COLO829 (cell line): ENCODE results near the gene RAPGEF5.
A peak's percentile ranks its signal among the peaks of the same experiment; 100 is the strongest.

Experiments
- DNase-seq: peaks from one replicate; pipeline ENCODE4 v3.0.0; 2012; ENCODE audit warnings: low spot score

RAPGEF5 gene

DNA sequence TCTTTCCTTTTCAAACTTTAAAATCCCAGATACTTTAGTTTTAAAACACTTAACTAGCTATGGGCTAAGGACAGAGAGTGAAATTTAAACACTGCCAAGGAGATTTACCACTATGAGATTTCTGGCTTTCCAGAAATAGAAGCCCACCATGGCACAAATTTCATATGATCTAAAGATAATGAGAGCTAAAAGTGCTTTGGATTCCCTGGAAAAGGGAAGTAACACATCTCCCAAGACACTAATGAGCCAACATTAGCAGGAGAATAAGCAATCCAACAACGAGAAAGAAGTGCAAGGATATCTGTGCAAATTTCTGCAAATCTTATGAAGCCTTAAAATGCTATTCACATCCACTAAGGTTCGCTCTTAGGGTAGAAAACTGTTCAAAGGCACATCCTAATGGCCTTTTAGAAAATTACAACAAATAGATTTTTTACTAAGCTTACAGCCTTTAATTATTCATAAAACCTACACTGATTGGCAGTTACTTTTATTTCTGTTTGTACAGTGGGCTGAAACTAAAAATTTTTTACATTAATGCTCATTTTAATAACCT is 100.3 kb downstream of the RAPGEF5 start:
- no peak for DNase-seq

DNA sequence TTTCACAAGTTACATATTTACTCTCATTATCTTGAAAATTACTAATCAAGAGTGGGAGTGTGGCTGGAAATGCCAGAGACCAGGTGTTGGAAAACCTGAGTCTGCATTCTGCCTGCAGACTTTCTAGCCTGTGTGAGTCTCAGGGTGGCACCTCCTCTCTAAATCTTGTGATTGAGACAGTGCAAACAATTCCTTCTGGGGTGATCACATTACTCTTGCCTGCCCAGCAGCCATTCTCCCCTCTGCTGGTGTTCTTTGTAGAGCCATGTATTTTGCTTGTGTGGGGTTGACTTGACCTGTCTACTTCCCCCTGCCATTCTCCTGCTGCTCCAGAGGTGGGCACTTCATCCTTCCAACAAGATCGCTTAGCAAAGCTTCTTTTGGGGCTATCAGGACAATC is 101.1 kb downstream of the RAPGEF5 start:
- no peak for DNase-seq

DNA sequence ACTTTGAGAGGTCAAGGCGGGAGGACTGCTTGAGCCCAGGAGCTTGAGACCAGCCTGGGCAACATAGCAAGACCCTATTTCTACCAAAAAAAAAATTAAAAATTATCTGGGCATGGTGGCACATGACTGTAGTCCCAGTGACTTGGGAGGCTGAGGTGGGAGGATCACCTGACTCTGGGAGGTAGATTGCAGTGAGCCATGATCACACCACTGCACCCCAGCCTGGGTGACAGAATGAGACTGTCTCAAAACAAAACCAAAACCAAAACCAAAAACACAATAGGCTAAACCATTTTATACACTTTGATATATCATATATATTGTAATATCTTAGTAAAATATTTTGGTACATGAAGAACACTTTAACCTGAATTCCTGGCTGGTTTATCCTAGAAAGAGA is 101.6 kb downstream of the RAPGEF5 start:
- no peak for DNase-seq

DNA sequence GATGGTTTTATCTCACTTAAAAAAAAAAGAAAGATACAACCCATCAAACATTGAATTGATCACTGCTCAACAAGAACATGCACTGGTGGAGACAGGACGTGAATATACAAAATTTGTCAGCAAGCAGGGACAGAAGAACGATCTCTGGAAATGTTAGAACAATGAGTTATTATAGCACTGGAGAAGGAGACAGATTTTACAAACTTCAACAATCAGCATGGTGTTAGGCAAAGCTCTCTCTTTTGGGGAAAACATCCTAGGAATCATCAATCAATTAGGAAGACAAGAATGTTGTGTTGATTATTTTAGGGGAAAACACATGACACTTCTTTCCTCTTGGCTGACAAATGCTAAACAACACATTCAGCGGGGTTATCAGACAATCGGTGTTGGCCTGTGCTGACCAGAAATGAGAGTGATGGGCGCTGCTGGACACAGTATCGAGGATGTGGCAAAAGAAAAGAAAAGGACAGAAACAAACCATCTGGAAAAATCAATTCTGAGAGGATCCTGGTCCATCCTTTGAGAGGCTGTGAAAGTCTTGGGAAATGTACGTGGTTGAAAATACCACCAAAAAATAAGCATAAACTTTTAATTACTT is 103.9 kb downstream of the RAPGEF5 start:
- DNase-seq = no peak

DNA sequence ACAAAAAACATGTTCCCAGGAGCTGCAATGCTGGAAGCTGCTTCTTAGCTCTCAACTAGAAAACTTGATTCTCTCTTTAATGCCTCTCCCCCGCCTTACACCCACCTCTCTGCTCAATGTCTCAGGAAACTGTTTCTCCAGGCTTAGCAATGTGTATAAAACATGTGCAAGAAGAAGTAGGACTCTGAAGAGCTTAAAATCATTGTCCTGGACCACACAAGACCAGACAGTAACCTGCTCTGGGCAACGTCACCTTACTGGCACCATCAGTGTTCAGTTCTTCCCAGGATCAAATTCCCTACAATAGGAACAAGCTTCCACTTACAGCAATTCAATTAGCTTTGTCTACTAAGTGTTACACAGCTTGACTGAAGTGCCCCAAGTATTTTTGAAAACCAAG is 104.9 kb downstream of the RAPGEF5 start:
- no peak for DNase-seq

DNA sequence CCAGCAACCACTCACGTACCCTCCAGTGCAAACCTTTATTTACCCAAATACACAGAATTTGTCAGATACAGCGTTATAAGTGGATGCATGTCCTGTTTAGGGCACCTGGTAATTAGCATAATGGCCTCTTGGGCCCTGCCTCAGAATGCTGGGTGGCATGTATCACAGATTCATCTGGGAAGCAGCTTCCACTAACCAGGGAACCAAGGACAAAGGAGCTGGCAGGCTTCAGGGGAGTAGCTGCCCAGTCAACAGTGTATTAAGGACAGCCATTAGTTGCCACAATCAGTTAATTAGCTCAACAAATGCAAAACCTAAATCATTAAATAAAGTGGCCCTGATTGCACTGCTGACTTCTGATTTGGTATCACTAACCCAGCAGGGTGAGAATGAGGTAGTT is 105.7 kb downstream of the RAPGEF5 start:
- no peak for DNase-seq

DNA sequence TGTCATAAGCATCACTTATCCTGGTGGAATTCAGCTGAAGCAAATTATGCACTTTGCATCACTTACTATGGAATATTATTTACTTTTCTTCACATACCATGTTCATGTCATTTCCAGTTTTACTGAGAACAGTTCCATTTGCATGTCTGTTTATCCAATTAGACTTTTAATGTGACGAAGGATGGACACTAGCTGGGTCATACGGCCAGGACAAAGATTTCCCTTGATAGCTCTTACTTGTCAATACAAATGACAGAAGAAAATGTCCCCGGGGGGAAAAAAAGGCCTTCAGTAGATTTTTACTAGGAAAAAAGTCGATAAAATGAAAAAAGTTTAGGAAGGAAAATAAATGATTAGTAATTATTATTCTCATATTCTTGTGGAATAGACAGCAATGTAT is 106.6 kb downstream of the RAPGEF5 start:
- DNase-seq = no peak

DNA sequence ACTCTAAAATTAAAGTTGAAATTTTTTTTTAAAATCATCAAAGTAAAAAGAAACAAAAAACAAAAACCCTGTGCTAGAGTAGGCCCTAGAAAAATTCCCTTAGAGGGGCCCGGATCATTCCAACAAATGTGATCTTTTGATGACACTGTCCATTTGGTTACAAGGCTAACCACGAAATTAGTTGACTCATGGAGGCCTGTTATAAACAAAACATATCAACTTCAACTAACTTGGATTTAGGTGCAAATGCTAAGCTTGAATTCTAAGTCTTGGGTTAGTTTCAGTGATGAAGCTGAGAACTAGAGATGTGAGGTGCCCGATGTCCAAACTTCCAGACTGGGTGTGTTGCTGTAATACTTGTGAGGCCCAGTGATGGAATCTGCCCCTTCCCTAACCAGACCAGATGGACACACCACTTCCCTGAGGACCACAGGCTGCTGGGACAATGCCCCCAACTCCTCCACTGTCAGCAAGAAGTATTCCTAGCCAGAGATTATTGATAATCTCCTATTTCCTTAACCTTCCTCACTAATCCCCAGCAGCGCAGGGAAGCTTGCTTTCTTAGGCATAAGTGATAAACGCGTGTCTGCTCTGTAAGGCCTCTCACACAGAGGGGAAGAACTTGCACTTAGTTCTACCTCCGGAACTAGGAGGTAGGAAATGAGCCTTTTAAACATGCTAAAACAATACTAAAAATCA is 108.7 kb downstream of the RAPGEF5 start:
- DNase-seq = no peak

DNA sequence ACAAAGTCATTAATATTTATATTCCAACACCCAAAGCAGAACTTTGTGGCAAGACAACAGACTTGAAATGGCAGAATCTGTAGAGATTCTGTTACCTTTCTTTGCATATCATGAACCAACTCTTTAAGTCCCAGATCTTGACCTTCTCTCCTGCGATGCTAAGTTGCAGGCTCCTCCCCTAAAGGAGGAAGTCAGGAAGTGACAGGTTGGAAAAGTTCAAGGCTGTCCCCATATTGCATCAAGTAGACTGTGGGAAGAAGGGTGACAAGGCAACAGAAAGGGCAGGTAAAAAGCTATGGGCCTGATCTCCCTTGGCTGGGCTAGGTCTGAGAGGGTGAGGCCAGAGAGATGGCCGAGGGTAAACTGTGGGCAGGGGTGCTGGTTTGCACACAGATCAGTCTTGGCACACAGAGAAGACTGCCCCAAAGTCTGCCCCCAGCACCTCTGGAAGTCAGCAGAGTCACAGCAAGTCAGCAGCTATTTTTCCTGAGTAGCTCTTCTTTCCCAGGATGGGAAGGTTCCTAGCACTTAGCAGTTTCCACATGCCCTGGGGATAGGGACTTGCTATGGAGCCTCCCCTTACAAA is 115.1 kb downstream of the RAPGEF5 start:
- no peak for DNase-seq

DNA sequence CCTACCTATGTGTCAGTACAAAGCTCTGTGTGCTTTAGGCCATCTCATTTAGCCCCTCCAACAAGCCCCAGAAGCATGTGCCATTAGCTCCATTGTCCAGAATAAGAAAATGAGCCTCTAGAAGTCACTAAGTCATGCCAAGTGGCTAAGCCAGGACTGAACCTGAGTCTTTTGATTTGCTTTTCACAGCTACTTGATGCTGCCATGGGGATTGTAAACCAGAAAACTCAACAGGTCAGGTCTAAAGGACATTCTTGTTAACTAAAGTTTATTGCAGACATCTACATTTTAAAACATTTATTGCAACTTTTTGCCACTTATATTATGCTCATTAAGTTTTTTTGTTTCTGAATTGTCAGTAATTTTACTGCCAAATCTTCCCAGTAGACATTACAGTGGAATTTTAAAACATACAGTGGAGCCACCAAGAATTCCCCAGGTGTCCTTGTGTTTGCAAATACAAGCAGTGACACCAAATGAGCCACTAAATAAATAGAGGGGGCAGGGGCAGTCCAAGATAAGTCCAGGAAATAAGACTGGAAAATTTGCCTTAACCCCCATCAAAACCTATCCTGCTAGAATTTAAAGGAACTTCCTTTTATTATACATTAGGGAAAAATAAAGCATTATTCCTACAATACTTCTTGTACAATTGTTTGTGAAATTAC is 115.9 kb downstream of the RAPGEF5 start:
- no peak for DNase-seq

DNA sequence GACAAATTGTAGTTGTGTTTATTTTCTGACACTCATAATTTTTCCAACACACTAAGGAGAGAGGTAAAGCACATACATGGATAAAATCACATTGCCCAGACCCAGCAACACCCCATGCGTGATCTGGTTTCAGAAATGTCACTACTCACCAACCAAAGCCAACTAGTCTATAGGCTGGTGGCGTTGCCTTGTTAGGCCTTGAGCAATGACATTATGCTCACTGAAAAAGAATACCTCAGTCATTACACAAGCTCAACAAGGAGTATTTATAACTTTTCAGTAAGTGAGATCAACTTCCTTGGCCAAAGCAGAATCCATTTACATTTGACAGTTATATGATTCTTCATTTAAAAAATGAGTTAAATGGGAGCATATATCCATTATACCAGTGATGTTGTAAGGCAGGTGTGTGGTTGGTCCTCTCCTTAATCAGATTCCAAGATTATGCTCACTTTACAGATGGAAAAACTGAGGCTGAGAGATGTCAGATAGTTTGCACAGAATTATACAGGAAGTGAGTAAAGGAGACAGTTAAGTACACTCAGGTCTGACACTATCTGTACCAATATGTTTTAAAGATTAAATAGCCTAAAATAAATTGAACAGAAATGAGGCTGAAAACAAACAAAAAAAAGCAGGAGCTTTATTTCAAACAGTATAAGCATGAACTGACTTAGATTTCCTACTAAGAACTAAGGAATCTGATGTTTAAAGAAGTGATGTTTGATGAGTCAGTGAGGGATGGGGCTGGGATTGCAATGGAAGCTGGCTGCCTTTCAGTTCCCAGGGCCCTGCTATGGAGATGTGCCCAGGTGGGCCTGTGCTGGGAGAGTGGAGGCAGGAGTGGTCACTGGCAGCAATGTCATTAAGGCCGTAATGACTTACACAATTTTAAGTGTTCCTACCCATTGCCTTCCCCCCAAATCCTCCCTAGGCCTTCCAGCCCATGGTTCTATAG is 118.3 kb downstream of the RAPGEF5 start:
- DNase-seq = no peak

DNA sequence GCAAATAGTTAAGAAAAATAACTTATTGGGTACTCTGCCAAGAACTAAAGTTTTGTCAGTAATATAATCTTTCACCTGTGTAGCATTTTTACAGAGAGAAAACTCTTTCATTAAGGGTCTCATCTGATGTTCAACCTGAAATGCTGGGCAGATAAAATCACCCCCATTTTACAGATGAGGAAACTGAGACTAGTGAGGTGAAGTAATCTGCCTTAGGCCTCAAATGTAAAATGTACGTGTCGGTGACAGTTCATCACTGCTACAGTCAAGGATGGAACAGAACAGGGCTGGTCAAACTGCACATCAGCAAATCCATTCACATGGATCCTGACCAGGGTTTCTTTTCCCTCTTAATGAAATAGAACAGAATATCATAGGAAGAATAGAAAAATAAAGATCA is 121.8 kb downstream of the RAPGEF5 start:
- DNase-seq = no peak

DNA sequence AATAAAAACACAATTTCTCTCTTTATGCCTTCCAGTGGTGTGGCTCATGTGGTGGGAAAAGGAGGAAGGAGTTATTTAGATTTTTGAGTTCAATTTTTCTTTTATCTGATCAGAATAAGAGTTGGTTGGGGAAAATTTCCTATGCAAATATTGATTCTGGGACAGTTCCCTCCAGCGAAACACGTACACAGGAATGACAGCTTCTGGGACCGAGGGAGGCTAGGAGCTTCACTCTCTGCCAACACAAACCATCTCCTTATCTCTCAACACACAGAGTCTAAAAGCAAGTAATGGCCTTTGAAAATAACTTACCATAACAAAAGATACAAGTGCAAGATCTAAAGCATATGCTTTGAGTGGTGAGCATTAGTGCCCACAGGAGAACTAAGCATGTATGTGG is 122.7 kb downstream of the RAPGEF5 start:
- DNase-seq = no peak

DNA sequence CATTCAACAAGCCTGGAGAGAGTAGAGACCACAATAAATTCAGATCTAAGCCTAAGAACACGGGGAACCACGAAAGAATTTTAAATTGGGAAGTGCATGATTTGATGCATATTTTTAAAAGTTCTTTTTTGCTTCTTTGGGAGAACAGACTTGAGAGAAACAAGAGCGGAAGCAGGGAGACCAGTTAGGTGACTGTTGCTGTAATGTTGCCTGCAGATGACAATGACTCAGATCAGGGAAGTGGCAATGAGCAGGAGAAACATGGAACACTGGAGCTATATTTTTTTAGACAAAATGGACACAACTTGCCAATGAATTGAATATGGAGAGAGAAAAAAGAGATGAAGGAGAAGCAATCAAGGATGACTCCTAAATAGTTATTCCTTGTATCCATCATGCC is 125.1 kb downstream of the RAPGEF5 start:
- DNase-seq = no peak

DNA sequence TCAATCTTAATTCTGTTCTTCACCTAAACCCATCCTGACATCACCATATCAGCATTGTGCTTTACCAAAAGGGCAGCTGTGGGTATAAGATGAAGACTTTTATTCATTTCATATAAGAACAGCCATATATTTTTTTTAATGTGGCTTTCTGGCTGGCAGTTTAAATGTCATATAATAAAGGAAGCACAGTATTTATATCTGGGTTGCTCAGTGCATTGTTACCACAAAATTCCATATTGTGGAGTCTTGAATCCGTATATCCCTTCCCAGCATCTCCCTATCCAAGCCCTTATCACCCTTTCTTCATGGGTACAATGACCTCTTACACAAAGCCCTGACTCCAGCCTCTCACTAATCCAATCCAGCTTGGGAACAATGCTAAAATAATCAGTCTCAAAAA is 125.8 kb downstream of the RAPGEF5 start:
- DNase-seq = no peak

DNA sequence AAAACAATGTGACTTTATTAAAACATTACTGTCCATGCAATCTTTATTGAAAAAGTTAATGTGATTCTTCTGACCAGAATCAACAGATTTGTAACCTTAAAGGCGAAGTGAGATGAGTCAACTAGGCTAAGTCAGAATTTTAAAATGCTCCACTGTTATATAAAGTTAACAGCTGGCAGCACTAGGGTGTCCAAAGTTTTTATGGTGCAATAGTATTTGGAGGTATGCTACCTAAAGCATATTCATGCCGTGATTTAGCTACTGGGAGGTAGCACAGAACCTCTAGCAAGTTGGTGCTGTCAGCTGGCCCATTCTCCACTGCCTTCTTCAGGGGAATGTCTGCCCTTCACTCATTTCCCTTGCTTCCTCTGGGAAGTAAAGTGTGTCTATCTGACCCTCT is 126.7 kb downstream of the RAPGEF5 start:
- no peak for DNase-seq

DNA sequence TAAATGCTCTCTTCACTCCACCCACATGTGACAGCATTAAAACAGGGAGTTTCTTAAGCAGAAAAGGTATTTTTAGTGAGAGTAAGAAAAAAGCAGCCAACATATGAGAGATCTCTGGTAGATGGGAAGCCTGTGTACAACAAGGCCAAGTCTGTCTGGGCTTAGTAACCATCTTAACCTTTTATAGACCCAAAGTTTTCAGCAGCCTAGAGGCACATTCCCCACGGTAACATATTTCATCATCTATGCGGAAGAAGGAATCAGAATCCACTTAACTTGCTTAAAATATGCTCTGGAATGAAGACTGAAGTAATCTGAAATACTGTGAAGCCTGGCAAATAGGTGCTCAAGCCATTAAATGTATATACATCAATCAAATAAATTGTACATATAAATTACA is 127.8 kb downstream of the RAPGEF5 start:
- DNase-seq = no peak

DNA sequence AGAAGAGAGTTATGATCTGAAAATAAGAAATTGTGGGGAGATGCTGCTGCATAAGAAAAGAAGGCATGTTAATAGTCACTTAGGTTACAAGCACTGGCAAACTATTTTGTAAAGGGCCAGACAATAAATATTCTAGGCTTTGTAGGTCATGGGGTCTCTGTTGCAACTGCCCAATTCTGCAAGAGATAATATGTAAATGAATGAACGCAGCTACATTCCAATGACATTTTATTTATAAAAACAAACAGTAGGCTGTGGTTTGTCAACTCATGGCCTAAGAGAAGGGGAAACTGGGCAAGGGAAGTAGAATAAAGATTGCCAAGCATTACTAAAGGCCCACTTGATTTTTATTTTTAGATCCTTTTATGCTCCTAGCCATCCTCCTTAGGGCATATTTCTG is 133.1 kb downstream of the RAPGEF5 start:
- no peak for DNase-seq

DNA sequence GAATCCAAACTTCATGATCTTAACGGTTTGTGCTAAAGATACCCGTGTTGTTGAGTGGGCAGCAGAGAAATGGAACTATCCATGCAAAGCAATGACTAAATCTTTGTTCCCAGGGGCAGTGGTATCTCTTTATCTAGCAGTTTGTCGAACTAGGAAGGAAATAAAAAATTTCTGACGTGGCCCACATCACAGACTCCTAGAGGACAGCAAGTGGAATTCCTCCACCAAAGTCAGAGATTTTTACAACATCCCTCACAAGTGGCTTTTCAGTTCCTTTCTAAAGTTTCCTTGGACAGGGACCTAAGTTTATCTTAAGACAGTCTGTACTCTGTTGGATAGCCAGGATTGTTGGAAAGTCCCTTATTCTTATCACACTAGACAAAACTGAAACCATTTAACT is 136.0 kb downstream of the RAPGEF5 start:
- DNase-seq = peak; percentile 26

DNA sequence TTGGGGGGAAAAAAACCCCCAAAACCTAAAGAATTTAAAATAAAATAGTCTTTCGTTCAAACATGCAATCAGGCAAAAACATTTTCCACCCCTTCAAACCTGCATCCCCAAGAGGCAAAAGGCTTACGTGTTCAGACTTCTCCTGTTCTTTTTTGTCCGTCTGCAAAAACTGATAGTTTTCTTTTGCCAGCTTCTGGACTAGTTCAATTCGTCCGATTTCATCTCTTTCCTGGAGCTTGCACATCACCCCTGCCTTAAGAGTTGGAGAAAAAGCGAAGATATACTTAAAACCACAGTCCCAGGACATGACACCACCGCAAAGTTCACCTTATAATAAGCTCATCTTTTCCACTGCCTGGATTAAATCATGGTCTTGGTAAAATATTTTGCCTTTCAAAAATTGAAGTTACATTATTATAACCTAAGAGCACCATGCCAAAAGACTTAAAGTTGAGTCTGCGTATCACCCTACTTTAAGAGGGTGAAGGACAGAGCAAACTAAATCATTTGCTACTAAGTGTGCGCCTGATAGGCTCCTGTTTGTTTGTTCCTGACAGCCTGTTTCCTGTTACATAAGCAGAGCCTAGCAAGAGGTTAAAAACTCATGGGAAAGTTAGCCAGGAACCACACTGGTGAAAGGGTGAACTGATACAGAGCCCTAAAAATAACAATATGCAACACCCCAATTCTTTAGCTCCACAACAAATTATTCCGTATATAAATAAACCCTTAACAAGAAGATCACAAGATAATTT is 137.0 kb downstream of the RAPGEF5 start:
- no peak for DNase-seq

DNA sequence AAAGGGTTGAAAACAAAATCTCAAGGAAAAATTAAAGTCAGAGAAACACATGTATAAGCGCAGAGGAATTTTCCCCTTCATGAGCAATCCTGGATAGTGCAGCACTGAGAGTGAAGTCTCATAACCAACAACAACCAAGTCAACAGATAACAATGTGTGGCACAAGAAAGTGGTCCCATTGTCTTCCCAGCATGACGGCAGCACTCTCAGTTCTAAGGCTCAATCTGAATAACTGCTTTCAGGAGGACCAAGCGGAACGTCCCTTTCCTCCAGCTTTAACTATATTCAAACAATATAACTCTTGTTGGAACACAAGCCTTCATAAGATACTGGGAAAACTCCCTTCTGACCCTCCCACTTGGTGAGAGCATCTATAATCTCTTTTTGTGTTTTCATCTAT is 137.9 kb downstream of the RAPGEF5 start:
- DNase-seq = peak; percentile 89
